HG03060 (cell line): ENCODE data around the gene RAB4B.
"Not testable (repeated sequence)": the region's sequence is repeated elsewhere in the genome, so short reads cannot be mapped to it uniquely, and the experiment has no call there.

ENCODE experiments used
- ATAC-seq: cut with Tn5 transposase; IDR thresholded peaks from one replicate; pipeline ENCODE4 v1.9.1; 2021; ENCODE audit warnings: low read depth, moderate number of reproducible peaks; ENCODE audit not compliant: unreplicated experiment

The RAB4B gene

DNA sequence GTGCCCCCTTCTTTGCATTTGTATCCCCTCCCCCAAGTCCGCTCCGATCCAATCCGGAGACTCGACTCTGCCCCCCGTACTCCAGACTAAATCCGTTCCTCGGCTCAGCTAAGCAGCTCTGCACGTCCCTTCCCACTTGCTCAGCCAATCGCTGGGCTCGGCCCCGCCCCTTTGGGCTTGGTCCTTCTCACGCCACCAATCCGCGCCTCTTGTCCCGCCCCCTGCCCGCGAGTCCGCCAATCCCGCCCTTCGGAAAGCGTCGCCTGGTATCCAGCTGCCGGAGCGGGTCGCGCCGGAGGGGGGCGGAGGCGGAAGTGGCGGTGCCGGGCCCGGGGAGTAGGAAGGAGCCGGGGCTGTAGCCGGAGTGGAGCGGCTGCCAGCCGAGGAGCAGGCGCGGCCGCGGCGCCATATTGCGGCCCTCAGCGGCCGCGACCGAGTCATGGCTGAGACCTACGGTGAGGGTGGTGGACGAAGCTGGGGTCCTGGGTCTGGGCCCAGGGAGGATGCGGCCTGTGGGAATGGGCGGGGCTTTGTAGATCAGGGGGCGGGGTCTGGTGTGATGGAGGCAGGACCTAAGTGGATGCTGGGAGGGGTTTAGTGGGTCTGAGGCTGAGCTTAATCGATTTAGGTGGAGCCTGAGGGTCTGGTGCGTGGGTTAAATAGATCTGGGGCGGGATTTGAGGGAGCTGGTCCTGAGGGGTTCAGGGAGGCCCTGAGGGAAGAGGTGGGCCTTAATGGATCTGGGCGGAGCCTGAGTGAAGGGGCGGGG is at the start of gene RAB4B:
Gene RAB4B (plus strand): TSS at position 311 of the 769 bp plus-strand sequence. CDS start 129 bp downstream, at position 440.
- peak; percentile 32 for ATAC-seq

- not testable (repeated sequence) for ATAC-seq
These were observed 48.0 kb upstream of the RAB4B start for GRCh38 chr19:40730065-40730464.

DNA sequence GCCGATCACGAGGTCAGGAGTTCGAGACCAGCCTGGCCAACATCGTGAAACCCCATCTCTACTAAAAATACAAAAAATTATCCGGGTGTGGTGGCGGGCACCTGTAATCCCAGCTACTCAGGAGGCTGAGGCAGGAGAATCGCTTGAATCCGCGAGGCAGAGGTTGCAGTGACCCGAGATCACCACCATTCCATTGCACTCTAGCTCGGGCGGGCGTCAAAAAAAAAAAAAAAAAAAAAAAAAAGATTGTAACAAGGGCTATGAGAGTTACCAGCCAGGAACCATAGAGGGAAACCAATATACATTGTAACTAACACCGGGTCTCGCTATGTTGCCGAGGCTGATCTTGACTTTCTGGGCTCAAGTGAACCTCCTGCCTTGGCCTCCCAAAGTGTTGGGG is 45.7 kb upstream of the RAB4B start:
- ATAC-seq, result not testable (repeated sequence)

- no peak for ATAC-seq
These were observed 44.9 kb upstream of the RAB4B start for GRCh38 chr19:40733149-40733548.

DNA sequence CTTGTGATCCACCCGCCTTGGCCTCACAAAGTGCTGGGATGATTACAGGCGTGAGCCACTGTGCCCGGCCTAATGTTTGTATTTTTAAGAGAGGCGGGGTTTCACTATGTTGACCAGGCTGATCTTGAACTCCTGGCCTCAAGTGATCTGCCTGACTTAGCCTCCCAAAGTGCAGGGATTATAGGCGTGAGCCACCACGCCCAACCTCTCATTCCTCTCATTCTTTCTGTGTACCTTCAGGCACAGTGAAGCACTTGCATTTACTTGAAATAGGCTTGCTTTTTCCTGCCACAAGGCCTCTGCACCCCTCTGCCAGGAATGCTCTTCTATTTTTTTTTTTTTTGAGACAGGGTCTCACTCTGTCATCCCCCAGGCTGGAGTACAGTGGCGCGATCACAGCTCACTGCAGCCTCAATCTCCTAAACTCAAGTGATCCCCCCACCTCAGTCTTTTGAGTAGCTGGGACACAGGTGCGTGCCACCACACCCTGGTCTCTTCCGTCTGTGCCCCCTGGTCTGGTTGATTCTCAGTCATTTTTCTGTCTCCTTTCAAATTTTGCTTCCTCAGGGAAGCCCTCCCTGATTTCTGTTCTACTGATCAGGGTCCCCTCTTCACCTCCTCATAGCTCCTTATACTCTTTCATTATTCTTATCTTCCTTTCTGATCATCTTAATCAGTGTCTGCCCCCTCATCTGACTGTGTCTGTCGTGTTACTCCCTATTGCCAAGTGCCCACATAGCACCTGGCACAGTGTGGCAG is 42.9 kb upstream of the RAB4B start:
- ATAC-seq, result no peak

DNA sequence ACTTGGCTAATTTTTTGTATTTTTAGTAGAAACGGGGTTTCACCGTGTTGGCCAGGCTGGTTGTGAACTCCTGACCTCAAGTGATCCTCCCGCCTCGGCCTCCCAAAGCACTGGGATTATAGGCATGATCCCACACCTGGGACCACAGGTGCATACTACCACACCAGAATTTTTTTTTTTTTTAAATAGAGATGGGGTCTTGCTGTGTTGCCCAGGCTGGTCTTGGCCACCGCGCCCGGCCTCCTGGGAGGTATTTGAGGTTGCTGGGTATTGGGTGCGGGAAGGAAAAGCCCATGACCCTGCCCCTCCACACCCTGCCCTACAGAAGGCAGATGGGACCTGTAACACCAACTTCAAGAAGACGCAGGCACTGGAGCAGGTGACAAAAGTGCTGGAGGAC is 41.4 kb upstream of the RAB4B start:
- no peak for ATAC-seq

GRCh38 chr19:40737102-40737644 is 40.9 kb upstream of the RAB4B start:
- ATAC-seq, result no peak

DNA sequence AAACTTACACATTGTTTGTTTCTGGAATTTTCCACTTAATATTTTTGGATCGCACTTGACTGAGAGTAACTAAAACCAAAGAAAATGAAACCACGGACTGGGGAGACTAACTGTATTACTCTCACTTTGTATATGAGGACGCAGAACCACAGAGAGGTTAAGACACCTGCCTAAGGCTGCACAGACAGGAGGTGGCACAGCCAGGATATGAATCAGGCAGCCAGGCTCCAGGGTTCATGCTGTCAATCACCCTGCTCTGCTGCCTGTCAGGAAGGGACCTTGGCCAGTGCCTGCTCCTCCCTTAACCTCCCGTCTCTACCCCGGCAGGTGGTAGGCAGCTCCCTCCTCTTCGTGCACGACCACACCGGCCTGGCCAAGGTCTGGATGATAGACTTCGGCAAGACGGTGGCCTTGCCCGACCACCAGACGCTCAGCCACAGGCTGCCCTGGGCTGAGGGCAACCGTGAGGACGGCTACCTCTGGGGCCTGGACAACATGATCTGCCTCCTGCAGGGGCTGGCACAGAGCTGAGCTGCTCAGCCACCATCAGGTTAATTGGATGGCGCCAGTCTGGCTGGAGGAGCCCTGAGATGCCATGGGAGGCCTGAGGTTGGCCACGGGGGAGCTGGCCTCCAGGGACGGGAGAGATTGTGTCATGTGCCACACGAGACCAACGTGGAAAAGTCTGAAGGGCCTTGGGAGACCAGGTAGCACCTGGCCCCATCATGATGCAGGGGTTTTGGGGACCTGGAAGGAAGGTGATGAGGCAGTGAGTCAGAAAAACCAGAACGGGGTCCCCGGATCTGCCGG is 38.8 kb upstream of the RAB4B start:
- ATAC-seq, result no peak

GRCh38 chr19:40739871-40740703 is 38.0 kb upstream of the RAB4B start:
- ATAC-seq, result no peak

DNA sequence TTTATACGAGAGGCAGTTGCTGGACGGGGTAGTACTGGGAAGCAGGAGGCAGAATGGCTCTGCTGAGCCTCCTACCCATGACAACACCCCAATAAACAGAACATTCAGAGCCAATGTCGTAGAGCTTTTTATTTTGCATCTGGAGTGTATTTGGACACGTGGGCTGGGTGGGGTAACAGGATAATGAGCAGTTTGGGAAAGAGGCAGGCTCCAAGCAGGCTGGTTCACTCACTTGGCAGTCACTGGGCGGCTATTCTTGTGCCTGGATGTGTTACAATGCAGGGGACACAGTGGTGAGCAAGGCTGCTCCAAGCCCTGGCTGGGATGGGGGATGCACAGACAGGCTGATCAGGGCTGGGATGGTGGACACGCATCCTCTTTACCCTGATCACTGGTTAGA is 37.3 kb upstream of the RAB4B start:
- ATAC-seq, result no peak

DNA sequence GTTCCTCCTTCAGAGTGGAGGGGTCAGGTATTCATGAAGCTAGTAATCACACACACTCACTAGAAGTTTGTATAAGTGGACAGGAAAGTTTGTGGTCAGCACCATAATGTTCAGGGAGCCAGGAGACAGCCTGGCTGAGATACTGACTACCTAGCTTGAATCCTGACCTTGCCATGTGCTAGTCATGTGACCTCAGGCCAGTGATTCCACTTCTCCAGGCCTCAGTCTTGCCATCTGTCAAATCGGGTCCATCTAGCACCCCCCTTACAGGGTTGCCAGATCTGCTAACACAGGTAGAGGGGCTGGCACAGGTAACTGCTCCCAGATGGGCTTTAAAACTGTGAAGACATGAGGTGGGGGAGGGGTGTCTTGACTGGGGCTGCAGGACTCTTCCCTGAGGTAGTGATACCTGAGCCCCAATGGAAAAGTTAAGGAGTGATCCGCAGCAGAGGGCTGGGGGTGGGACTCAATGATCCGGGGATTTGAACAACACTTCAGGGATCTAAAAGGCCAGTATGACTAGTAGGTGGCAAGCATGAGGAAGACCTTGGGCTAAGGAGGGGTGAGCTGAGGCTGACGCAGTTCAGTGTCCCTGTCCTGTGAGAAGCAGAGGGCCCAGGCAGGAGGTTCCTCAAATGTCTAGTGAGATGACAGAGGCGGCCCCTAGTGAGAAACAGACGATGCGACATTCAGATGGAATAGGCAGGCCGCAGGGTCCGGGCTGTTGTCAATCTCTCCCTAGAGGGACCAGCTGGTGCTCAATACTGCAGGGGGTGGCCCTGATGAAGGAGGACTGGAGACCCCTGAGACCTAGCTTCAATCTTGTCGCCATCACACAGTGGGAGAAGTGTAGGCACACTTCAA is 36.3 kb upstream of the RAB4B start:
- ATAC-seq, result no peak

DNA sequence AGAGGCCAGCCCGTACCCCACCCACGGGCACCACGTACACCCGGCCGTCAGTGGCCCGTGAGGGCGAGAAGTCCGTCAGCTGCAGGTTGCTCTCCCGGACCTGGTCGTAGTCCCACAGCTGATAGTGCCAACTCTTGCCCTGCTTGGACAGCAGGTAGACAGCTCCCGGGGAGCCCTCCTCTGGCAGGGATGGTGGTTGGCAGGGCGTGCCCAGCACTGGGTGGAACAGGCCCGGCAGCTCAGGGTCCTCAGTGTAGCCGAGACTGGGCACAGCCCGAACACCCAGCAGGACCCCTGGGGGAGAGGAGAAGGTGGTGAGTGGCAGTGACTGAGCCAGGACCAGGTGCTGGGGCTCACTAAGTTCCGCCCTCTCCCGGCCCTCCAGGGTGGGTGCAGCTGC is 35.6 kb upstream of the RAB4B start:
- no peak for ATAC-seq

- ATAC-seq, result no peak
These were observed 35.2 kb upstream of the RAB4B start for GRCh38 chr19:40742886-40743285.

- no peak for ATAC-seq
These were observed 34.1 kb upstream of the RAB4B start for GRCh38 chr19:40743926-40744325.

DNA sequence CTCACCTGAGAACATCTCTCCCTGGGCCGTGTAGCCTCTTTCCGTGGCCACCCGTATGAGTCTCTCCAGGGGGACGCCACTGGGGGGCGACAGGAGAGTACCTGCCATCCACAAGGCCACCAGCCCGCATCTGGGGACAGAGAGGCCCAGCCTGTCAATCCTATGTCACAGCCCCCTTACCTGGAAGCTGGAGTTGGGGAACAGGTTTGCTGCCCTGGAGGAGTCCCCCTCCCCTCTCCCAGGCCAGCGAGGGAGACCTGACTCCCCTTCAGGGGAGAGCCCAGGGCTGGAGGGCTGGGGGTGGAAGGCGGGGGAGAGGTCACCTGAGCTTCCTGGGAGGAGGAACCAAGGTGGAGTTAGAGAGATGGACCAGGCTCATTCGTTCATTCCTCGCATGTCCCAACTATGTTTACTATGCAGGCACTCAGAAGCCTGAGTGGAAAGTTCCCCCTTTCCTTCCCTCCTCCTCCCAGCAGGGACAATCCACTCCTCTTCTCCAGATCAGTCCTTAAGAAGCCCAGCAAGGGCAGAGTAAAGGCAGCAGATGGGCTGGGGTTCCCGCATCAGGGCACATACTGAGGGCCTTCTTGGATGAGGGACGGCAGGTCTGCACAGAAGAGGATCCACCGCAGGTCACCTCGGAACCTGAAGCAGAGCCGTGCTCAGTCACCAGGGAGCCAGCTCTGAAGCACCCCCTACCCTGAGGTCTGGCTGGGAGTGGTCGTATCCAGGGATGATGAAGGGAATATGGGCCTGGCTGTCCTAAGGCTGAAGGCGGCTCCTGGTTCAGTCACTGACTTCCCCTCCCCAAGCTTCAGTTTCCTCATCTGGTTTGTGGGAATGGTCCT is 33.3 kb upstream of the RAB4B start:
- no peak for ATAC-seq

DNA sequence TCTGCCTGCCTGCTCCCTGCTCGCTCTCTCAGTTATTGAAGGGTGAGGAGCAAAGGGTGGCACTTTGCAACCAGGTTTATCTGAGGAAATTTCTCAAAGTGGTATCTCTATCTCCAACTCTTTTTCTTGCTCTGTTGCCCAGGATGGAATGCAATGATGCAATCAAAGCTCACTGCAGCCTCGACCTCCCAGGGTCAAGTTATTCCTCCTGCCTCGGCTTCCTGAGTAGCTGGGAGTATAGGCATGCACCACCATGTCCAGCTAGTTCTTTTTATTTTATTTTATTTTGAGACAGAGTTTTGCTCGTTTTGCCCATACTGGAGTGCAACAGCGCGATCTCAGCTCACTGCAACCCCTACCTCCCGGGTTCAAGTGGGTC is 32.7 kb upstream of the RAB4B start:
- ATAC-seq, result no peak

- ATAC-seq, result no peak
These were observed 30.5 kb upstream of the RAB4B start for GRCh38 chr19:40747536-40747935.
